Kidney tubule cell (primary cell): ENCODE measurements around the gene SLC26A1.

Experiments
- DNase-seq: peaks from one replicate; pipeline ENCODE4 v3.0.0-alpha.2; 2018; ENCODE audit warnings: low spot score

The SLC26A1 gene

DNA sequence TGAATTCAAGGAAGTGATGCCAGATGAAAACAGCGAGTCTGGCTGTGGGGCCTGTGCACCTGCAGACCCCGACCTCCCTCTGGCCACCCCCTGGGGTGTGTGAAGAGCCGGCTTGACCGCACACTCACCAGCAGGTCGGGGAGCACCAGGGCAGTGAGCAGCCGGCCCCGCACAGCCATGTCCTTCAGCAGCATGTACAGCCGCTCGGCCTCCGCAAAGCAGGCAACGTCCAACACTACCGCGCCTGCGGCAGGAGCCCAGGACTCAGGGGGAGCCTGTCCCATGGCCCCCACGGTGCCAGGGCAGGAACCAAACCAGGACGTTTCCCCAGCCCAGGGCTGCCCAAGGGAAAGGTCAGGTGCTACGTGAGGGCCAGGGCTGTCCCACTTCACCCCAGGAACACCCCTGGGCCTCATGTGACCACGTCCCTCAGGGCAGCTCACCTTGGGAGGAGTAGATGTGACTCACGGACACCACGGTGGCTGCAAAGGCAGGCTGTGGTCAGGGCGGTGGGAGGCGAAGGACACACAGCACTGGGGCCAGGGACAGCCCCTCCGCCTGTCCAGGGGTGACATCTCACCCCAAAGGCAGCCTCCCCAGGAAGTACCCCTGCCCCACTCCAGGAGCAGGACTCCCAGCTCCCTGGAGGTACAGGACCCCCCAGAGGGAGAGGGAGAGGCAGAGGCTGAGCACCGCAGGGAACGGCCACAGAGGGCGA is 28.0 kb downstream of the SLC26A1 start:
- no peak for DNase-seq

DNA sequence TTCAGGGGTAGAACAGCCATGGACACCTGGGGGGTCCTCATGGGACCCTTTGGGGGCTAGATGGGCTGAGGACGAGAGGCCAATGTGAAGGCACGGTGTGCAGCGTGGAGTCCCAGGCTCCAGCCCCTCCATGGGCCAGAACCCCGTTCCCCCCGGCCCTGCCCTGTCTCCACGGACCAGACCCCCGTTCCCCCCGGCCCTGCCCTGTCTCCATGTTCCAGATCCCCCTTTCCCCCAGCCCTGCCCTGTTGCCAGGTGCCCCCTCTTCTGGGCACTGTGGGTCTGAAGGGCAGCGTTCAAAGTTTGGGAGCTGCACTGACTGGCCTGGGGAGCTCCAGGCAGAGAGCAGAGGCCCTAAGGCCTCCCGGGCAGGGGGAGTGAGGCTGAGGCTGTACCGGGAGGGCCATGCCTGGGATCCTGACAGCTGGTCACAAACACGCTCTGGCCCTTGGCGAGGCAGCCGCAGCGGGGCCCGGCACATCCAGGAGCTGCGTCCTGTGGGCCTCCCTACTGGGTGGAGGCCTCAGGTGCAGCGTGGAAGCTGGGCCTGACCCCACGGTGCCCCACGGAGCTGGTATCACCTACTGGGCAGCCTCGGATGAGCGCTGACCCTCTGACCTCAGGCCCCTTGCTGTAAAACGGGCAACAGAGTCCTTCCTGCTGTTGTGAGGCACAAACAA is 28.7 kb downstream of the SLC26A1 start:
- DNase-seq, result no peak

DNA sequence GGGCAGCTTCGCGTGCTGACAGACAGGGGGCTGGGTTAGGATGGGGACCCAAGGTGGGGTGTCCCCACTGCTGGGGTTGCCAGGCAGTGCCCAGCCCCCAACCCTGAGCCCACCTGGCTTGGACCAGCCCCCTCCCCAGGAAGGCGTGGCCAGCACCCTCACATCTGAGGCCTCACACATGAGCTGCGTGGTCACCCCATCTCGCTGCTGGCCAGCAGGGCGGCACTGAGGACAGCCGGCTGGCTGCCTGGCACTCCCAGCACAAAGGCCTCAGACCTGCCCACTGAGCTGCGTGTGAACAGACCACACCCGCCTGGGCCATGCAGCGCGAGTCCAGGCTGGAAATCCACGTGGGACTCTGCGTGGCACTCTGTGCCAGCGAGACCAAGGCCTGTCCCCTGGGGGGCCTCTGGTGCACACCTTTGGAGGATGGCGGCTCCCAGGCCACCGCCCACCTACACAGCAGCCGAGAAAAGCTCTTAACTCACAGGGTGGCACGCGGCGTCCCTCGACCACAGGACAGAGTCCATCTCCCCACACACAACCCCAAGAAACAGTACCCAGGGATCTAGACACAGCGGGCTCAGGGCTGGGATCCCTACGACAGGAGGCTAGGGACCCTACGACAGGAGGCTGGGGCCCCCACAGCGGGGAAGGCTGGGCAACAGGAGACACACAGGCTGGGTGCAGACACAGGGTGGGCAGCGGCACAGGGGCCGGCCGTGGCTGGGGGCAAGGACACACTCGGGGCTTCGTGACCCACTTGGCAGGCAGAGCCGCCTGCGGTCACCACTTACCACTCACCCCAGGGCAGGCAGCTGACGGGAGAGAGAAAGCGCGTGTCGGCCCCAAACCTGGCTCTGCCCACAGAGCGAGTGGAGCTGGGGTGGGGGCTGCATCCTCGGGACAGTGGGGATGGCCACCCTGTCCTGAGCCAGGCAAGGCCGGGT is 29.7 kb downstream of the SLC26A1 start:
- no peak for DNase-seq

DNA sequence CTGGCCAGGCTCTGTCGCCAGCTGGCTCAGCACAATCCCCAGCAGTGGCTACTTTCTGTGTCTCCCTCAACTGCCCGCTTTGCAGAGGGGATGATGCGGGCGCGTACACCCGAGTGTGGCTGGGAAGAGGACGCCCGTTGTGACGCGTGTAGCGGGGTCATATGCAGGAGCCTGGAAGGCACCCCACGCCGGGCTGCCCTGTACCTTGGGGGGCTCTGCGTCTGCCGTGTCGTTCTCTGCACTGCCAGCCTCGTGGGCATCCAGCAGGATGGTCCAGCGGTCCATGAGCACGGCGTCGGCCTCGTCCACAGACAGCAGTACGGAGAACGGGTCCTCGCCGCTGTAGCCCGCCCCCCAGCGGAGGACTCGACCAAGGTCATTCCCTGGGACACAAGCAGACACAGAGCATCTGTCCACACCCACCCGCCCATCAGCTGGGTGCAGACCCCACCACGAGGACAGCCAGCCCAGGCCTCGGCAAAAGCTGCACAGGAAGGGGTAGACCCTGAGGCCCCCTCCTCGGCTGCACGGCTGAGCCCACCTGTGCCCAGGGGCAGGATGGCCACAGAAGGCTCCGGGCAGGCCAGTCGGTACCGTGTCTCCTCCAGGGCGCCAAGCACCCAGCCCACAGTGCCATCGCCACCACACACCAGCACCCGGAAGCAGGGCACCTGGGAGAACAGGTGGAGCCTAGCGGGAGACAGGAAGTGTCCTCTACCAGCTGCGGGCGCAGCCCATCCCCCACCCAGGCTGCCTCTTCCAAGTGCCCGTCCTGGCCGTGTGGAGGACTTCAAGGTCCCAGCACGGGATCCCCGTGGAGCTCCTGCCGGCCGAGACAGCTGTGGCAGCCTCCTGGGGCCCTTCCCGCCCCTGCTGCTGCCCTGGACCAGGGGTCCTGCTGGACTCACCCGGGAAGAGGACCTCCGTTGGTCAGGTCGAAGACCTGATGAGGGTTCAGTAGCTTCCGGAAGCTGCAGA is 30.7 kb downstream of the SLC26A1 start:
- no peak for DNase-seq

DNA sequence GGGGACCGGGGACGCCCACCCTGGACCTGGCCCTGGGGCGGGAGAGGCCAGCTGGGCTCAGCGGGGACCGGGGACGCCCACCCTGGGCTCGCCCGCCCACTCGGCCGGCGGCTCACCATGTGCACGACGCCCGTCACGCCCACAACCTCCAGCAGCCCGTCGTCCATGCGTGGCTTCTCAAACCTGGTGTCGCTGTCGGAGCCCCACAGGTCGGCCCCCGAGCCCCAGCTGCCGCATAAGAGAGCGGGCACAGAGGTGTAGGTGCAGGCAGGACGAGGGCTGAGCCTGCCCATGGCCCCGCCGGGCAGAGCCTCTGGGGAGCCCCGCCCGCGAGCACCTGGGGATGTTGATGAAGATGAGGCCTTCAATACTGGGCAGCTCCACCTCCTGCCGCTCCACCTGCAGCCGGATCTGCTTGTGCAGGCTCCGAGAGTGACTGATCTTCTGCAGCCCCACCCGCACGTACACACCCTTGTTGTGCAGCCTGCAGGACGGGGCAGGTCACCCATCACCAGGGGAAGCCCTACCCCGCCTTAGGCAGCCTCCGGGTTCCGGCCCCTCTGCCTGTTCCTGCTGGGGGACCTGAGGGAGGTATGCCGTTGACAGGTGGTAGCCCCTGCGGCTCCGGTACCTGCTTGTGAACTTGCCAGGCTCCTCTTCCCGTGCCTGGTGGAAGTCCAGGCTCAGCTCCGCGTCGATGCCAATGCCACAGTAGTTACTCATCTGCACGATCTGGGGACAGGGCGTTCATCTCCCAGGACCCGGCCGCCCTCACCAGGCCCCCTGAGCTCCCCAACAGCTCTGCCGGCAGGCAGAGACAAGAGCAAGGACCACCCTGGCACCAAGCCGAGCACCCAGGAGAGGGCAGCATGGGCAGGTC is 31.6 kb downstream of the SLC26A1 start:
- no peak for DNase-seq

DNA sequence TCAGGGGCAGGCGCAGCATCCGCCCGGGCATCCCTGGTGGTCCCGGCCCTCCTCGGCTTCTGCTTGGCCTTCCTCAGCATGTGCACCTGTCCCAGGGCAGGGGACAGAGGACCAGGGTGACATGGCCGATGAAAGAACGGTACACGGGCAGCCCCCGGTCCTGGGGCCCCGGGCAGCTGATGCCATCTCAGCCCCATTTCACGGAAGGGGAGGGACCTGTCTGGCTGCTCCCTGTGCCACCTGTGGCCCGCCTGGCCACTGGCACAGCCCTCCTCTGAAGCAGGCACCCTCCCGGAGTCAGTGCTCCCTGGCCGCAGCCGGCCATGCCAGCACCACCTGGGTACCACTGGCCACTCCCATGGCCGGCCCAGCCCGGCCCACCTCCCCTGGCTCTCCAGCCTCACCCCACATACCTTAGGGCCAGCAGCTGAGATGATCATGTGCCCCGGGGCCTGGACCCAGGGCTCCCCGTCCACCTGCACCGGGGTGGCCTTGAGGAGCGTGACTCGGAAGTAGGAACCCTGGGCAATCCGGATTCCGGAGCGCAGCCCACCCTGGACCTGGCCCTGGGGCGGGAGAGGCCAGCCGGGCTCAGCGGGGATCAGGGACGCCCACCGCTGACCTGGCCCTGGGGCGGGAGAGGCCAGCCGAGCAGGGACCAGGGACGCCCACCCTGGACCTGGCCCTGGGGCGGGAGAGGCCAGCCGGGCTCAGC is 32.4 kb downstream of the SLC26A1 start:
- DNase-seq, result no peak

DNA sequence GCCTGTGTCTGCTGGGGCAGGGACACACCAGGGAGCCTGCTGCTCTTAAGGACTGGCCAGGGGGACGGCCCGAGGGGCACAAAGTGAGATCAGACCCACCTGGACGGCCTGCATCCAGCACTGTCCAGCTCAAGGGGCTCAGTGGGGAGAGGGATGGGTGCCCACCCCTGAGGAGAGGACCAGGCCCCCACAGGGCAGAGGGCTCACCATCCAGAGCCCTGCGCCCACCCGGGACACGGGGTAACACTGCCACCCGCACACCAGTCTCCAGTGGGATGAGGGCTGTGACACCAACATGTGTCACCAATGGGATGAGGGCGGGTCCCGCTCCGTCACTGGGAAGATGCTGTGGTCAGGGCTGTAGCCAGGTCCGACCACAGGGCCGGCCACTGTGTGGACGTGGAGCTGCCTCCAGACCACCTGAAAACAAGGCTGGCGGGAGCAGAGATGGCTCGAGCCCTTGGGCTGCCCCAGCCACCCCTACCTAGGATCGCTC is 33.0 kb downstream of the SLC26A1 start:
- DNase-seq, result no peak

DNA sequence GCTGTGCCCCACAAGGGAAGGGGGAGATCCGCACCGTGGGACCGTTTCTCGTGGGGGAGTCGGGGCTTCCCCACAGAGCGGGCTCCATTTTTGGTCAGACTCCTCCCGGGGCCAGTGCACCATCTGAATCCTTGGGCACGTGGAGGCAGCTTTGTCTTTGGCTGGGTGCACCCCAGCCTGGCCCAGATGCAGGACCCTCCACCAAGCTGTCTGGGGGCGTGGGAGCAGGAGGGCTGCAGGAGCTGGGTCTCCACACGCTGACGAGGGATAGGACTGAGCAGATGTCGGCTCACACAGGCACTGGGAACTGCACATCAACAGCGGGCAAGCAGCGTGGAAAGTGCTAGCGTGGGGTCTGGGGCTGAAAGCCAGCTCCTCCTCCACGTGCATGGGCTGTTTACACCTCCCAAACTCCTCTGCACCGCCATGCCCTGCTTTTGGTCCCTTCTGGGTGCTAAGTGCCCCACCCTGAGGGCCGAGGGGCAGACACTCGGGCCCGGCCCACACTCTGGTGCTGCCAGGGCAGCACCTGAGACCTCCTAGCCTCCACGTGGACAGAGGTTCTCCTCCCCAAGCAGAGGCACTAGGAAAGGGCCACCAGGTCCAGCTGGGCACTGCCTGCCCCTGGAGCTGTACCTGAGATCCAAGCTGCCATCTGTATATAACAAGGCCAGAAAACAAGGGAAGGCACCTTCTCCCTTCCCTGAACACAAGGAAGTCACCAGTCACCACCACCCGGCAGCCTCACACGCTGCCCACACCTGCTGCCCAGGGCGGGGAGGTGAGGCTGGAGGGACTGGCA is 33.7 kb downstream of the SLC26A1 start:
- no peak for DNase-seq

DNA sequence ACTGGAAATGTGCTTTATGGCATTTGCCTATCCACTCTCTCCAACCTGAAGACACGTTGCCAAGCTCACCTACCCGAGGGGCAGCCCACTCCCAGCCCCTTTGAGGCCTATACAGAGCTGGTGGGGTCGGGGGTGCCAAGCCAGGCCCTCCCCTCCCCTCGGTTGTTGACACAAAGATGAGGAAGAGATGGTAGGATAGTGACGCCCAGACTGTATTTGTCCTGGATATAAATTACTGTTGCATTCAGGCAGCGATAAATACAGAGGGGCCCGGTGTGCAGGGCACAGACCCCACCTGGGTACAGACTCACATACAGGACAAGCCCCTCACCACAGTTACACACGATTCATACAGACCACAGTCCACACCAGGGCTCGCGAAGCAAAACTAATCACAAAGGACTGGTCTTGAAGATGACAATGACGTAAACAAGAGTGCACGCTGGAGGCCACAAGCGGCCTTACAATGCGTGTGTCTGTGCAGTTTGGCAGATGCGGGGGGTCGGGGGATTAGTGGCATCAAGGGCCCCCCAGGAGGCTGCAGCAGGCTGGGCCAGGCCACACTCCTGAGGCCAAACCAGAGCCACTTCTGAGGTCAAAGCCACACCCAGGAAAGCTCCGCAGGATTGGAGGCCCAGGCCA is 34.4 kb downstream of the SLC26A1 start:
- no peak for DNase-seq

DNA sequence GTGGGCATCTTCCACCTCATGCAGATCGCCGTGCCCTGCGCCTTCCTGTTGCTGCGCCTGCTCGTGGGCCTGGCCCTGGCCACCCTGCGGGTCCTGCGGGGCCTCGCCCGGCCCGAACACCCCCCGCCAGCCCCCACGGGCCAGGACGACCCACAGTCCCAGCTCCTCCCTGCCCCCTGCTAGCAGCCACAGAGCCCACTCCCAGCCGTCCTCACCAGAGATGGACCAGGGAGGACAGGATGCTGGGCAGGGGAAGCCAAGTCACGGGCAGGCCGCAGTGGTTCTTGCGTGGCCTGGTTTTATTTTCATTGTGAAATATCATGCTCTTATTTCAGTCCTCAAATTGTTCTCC is 34.9 kb downstream of the SLC26A1 start:
- no peak for DNase-seq

DNA sequence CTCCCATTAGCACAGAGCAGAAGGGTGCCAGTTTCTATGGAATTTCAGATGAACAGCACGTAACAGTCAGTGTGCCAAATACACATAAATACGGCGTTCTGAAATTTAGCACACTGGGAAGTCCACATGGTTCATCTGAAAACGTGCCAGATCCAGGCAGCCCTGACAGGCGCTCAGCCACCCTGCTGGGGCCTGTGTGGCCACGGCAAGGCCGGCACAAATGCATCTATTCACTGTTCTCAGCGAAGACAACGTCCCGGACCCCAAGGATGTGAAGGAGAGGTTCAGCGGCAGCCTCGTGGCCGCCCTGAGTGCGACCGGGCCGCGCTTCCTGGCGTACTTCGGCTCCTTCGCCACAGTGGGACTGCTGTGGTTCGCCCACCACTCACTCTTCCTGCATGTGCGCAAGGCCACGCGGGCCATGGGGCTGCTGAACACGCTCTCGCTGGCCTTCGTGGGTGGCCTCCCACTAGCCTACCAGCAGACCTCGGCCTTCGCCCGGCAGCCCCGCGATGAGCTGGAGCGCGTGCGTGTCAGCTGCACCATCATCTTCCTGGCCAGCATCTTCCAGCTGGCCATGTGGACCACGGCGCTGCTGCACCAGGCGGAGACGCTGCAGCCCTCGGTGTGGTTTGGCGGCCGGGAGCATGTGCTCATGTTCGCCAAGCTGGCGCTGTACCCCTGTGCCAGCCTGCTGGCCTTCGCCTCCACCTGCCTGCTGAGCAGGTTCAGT is 35.5 kb downstream of the SLC26A1 start:
- DNase-seq, result no peak

DNA sequence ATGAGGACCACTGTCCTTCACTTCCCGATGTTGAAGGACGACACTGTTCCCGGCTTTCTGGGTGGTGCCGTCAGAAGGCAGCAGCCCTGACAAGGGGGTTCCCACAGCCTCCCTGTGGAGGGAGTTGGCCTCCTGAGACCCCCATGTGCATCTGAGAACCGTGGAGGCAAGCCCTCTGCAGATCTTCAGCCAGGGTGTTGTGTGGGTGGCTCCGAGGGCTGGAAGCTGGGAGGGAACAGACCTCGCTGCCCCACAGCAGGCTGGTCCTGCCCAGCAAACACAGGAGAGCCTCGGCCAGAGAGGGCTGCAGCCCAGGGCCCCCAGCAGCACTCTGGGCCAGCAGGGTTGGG is 36.0 kb downstream of the SLC26A1 start:
- no peak for DNase-seq

DNA sequence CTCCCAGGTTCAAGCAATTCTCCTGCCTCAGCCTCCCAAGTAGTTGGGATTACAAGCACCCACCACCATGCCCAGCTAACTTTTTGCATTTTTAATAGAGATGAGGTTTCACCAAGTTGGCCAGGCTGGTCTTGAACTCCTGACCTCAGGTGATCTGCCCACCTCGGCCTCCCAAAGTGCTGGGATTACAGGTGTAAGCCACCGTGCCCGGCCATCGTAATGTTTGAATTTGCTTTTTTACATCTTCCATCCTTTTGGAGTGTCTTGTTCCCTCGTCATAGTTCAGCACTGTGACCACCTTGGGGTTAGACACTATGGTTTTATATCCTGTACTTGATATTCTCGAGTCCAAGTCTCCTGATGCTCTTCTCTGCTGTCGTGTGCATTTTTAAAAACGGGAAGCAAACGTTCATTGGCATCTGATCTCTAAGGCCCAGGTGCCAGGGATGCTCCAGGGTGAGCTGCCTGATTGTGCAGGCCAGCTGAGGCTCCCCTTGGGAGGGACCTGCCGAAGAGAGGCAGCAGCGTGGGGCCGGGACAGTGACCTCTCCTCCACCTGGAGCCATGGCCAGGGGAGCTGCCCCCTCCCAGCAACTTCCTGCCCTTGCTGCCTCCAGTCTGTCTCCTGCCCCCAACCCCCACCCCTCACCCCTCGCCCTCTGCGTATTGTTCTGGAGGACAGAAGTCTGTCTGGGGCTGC is 36.5 kb downstream of the SLC26A1 start:
- DNase-seq, result no peak

DNA sequence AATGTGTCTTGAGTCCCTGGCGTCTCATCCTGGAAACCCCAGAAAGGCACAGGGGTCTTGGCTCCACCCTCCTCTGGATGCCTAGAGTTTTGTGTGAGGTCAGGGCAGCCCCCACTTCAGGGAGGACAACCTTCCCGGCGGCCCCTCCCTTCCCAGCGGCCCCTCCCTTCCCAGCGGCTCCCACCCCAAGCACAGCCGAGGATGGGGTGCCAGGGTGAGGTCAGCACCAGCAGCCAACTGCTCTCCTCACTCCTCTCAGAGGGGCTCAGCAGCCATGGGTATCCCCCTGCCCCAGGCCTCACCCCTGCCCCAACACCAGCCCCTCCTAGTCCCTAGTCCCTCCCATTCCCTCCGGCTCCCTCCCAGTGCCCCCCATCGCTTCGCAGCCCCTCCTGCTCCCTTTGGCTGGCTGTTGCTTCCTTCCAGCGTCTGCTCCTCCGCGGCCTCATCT is 37.2 kb downstream of the SLC26A1 start:
- DNase-seq, result no peak

DNA sequence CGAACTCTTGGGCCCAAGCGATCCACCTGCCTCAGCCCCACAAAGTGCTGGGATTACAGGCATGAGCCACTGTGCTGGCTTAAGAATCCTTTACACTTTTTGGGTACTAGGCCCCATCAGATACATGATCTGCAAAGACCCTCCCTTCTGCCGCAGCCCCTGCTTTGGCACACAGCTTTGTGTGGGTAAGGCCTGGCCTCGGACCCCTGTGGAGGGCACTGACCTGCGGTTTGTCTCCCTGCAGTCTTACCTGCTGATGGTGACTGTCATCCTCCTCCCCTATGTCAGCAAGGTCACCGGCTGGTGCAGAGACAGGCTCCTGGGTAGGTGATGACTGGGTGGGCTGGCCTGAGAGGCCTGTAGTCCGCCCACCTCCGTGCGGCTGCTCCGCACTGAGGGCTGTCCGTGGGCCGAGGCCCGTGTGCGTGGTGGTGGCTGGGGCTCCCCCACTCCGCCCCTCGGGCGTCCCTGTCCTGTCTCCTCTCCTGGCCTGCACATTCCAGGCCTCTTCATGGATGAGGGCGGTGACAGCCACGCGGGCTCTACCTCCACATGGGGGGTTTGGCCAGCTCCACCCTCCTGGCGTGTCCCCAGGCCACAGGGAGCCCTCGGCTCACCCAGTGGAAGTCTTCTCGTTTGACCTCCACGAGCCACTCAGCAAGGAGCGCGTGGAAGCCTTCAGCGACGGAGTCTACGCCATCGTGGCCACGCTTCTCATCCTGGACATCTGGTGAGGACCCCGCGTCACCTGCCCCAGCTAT is 37.9 kb downstream of the SLC26A1 start:
- DNase-seq, result no peak
